HUDEP-2 (cell line): ENCODE measurements around the gene NIPAL4.
"Not testable (repeated sequence)": the region's sequence is repeated elsewhere in the genome, so short reads cannot be mapped to it uniquely, and the experiment has no call there.

Experiments
- DNase-seq, 76 experiments: peaks; one replicate each; lab custom pipeline; 2025; ENCODE audit not compliant: unreplicated experiment in 76 of 76; lab: John Stamatoyannopoulos, UW

NIPAL4 gene

GRCh38 chr5:157481666-157482065 lies 21.7 kb downstream of the NIPAL4 start:
- DNase-seq, result no peak

DNA sequence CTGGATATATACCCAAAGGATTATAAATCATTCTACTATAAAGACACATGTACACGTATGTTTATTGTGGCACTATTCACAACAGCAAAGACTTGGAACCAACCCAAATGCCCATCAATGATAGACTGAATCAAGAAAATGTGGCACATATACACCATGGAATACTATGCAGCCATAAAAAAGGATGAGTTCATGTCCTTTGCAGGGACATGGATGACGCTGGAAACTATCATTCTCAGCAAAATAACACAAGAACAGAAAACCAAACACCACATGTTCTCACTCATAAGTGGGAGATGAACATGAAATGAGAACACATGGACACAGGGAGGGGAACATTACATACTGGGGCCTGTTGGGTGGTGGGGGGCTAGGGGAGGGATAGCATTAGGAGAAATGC lies 22.7 kb downstream of the NIPAL4 start:
- DNase-seq, result not testable (repeated sequence)

DNA sequence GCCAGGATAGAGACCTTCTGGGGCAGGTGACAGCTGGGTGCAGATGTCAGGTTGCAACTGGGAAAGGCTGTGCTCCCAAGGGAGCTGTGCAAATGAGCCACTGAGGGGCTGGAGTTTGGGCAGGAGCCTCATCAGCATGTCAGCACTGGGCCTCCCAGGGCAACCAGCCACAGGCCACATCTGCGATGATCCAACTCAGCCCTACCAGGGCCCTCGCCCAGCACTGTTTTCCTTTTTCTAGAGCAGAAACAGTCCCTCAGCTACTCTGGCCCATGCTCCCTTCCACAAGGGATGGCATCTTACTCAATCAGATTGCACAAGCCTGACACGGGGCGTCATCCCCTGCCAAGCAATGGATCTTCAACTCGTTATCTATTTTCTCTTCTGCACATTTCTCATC lies 24.8 kb downstream of the NIPAL4 start:
- no peak for DNase-seq

DNA sequence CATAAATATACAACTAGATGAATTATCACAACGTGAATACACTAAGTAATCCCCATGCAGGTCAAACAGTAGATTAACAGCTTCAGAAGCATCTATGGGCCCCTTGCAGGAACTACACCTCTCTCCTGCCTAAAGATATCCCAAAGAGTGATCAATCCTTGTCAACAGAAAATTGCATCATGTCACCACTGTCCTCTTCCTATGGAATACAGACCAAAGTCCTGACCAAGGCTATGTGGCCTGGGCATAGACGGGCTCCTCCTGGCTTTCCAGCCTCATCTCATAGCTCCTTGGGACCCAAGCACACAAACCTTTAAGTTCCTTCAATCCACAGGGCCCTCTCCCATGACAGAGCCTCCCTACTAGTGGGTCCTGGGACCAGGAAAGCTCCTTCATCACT lies 25.3 kb downstream of the NIPAL4 start:
- DNase-seq, result no peak

DNA sequence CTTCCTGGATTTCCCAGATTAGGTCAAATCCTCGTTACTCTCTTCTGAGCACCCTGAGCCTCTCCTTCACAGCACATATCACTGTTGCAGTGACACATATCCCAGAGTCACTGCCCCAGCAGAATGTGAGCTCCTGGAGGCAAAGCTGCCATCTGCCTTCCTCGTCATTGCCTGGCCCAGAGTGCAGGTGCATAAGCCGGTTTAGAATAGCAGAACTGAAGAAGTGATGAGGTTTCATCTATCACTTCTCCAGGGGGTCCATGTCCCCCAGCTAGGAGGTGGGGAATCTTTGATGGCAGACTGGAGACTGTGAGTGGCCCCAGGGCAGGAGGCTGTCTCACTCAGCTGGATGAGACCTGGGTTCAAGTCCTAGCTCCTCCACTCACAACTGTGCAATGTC lies 25.8 kb downstream of the NIPAL4 start:
- no peak for DNase-seq

- no peak for DNase-seq
Measured at GRCh38 chr5:157486221-157486681, 26.2 kb downstream of the NIPAL4 start.

GRCh38 chr5:157486861-157487260 lies 26.8 kb downstream of the NIPAL4 start:
- no peak for DNase-seq

DNA sequence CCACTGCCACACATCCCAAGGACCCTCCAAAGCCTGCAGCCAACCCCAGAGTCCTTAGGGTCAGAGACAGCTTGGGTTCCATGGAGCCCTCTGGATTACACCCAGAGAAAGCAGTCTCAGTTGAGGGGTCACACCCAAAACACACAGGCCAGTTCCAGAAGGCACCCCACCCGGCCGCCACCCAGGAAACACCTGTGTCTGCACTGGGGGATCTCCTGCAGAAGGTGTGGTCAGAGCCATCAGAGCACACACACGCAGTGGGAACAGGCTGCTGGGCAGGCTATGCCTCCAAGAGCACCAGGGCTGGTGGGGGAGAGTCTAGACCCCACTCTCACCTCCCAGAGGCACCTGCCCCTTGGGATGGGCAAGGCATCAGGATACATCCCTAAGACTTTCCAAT lies 27.3 kb downstream of the NIPAL4 start:
- DNase-seq, result no peak

DNA sequence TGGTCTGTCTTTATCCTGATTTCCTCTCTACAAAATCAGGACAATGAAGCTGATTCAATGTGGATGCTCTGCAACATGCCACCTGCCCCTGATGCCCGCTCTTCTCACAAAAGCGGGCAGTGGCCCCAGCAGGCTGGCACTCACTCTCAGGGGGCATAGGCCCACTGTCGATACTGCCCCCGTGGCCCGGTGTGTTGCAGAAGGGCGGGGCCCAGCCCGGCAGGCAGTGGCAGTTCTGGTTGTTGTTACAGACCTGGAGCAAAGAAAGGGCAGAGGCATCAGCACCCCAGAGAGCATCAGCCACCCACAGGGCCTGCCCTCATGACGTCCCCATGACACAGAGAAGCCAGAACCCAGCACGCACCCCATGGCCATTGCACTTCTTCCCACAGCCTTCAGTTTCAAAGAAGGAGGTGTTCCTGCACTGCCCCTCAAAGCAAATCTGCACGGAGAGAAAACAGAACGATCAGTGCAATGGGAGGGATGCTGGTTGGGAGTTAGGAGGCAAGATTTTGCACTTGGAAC lies 31.5 kb downstream of the NIPAL4 start:
- no peak for DNase-seq

DNA sequence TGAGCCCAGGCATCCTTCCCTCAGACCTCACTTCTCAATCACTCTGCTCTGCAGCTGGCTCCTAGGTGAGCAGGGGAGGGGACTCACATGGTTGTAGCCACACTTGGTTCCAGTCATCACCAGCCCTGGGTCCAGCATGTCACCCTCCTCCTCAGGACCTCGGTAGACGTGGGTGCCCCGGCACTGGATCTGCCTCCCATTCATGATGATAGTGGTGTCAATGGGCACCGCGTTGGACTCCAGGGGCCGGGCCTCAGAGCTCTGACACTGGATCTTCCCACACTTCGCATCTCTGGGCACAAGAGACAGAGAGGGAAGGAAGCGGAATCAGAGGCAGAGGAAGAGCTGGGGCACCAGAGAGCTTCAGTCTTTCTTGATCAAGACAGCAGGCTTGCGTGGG lies 32.9 kb downstream of the NIPAL4 start:
- no peak for DNase-seq

GRCh38 chr5:157494178-157494832 lies 34.3 kb downstream of the NIPAL4 start:
- no peak for DNase-seq

- DNase-seq, result no peak
Measured at GRCh38 chr5:157496864-157497263, 36.9 kb downstream of the NIPAL4 start.

- no peak for DNase-seq
Measured at GRCh38 chr5:157497875-157498611, 38.0 kb downstream of the NIPAL4 start.

GRCh38 chr5:157502143-157502647 lies 42.2 kb downstream of the NIPAL4 start:
- no peak for DNase-seq

DNA sequence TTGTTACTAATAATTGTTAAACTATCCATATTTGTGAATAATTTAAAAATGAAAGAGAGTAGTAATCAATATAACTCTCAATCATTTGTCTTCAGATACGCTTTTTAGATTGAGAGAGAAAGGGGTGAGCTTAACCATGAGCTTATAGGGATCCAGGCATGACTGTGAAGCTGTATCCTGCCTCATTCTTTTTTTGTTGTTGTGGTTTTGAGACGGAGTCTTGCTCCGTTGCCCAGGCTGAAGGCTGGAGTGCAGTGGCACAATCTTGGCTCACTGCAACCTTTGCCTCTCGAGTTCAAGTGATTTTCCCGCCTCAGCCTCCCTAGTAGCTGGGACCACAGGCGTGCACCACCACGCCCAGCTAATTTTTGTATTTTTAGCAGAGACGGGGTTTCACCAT lies 44.0 kb downstream of the NIPAL4 start:
- no peak for DNase-seq

- no peak for DNase-seq
Measured at GRCh38 chr5:157505496-157505895, 45.5 kb downstream of the NIPAL4 start.

DNA sequence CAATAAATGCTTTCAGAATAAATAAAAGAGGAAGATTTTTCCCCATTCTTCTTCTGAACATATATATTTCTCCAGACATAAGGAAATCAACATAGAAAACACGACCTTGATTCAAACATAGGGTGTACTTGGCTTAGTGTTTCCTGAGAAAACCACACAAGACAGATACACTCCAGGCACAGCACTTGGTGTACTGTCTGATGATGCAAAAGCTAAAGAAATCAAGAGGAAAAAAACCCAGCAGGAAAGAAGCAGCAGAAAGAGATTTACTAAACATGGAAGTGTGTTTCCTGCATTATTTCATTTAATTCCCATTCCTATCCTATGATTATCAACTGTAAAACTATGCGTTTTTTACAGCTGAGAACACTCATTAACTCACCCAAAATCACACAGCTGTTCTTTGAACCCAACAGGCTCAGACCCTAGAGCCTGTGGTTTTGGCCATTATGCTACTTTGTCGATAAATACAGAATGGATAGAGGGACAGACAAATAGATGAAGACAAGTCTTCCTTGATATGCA lies 46.1 kb downstream of the NIPAL4 start:
- DNase-seq, result no peak

DNA sequence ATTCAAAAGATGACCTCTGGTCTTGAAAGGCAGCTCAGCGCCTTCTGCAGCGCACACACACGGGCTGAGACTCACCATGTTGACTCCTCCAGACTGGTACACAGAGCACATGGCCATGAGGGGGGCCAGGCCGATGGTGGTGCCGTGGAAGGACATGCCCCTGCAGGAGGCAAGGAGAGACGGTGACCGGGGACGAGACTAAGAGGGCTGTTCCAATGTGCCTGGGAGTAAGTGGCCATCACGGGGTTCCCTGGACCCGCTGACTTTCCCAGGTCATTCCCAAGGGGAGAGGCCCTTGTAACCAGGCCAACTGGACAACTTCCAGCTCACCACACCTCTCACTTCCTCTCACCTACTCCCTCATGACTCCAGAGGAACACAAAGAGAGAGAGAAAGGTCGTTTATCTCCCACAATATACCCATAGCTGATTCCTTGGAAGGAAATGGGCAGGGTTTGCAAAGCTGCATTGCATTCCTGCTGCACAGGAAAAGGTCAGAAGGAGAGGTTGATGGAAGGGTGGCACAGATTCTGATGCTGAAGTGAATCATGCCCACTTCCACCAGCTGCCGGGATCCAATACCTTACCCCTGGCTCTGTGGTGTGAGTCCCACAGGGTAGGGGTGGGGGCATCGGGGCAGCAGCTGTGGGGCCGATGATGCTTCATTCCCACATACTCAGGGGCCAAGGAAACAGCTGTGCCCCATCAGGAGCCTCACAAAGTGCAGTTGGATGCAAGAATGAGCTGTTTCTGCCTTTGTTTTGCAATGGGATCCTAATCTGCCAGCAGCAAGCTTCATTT lies 47.2 kb downstream of the NIPAL4 start:
- no peak for DNase-seq

GRCh38 chr5:157509093-157509492 lies 49.1 kb downstream of the NIPAL4 start:
- DNase-seq, result no peak

DNA sequence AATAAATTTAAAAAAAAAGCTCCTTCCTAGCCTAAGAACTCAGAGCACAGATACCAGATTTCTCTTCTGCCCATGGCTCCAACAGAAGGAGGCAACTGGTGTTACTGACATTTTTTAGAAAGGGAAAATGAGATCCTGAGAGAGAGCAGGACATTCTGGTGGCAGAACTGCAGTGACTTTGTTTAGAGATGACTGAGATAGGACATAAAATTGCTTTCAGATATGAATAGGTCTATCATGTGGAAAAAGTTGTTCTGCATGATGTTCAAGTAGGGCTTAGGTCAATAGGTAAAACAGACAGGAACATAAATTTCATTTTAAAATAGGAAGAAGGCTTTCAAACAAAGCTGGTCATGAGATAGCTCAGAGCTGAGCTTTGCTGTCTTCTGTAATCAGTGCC lies 49.6 kb downstream of the NIPAL4 start:
- no peak for DNase-seq

GRCh38 chr5:157510682-157511081 lies 50.7 kb downstream of the NIPAL4 start:
- no peak for DNase-seq
